GM13976 (cell line): Measurements from ENCODE around the gene ZCCHC2.

Source experiments
- DNase-seq: peaks from one replicate; pipeline ENCODE4 v3.0.0; 2012; ENCODE audit warnings: low spot score
- in situ Hi-C: fragments of 300-500 bp; cut with MboI; formaldehyde crosslinking; loops from one replicate; pipeline ENCODE4 v1.12.0; 2022; ENCODE audit warnings: low sequenced_read_pairs, mixed read lengths, inconsistent platforms; ENCODE audit not compliant: unreplicated experiment
- TF ChIP-seq, protein P1 (sequence below): IDR thresholded peaks from 2 replicates; pipeline ENCODE4 v1.5.1; 2012; ENCODE audit warnings: borderline replicate concordance, mild to moderate bottlenecking; ENCODE audit not compliant: insufficient read depth; ENCODE audit errors: extremely low read depth, missing control alignments, control extremely low read depth

Gene ZCCHC2

DNA sequence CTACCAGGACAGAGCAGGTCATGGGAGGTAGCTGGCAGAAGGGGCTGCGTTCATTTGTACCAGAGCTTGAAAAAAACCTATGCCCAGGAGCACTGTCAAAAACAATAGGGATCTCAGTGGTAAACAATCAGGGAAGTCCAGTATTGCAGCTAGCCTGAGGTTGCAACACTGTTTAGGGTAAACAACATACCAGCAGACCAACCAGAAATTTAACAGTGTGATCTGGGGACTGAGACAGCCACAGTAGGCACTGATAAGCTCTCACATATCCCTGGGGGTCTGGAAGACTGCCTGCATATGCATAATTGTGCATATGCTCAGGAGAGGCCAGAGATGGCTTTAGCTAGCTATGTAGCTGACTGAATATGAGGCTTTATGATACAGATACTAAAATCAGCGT lies 12.0 kb upstream of the ZCCHC2 start:
- in situ Hi-C loops = no loop called here
- no peak for DNase-seq
- TF ChIP-seq, protein P1, sequence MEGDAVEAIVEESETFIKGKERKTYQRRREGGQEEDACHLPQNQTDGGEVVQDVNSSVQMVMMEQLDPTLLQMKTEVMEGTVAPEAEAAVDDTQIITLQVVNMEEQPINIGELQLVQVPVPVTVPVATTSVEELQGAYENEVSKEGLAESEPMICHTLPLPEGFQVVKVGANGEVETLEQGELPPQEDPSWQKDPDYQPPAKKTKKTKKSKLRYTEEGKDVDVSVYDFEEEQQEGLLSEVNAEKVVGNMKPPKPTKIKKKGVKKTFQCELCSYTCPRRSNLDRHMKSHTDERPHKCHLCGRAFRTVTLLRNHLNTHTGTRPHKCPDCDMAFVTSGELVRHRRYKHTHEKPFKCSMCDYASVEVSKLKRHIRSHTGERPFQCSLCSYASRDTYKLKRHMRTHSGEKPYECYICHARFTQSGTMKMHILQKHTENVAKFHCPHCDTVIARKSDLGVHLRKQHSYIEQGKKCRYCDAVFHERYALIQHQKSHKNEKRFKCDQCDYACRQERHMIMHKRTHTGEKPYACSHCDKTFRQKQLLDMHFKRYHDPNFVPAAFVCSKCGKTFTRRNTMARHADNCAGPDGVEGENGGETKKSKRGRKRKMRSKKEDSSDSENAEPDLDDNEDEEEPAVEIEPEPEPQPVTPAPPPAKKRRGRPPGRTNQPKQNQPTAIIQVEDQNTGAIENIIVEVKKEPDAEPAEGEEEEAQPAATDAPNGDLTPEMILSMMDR = no peak

DNA sequence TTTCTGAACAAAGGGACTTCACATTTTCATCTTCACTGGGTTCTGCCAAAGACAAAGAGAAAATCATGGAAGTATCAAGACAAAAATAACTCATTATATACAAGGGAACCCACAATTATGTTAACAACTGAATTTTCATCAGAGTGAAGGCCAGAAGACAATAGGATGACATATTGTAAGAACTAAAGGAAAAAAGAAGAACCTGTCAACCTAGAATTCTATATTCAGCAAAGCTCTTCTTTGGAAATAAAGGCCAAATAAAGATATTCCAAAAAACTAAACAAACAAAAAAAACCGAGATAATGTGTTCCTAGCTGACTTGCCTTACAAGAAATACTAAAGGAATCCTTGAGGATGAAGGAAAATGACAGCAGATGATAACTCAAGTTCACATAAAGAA lies 10.3 kb upstream of the ZCCHC2 start:
- no peak for DNase-seq
- in situ Hi-C loops = no loop called here
- TF ChIP-seq, protein P1 = no peak

DNA sequence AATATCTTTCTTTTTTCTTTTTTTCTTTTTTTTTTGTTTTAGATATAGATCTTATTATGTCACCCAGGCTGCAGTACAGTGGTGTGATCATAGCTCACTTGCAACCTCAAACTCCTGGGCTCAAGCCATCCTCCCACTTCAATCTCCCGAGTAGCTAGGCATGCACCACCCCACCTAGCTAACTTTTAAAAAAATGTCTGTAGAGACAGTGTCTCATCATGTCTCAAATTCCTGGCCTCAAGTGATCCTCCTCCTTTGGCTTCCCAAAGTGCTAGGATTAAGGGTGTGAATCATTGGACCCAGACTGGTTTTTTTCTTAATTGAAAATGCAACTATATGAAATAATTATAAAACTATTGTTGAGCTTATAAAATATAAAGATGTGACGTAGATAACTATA lies 9.8 kb upstream of the ZCCHC2 start:
- TF ChIP-seq, protein P1 = no peak
- in situ Hi-C loops = no loop called here
- DNase-seq = no peak

DNA sequence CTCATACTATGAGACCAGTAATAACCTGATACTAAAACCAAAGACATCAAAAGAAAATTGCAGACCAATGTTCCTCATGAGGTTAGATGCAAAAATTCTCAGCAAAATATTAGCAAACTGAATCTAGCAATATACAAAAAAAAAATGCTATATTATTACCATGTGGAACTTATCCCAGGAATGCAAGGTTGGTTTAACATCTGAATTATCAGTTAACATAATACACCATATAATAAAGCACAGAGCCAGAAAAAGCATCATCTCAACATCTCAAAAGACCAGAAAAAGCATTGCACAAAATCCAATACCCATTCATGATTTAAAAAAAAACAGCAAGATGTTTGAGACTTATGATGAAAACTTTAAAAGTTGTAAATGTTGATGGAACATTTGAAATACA lies 8.3 kb upstream of the ZCCHC2 start:
- no peak for DNase-seq
- TF ChIP-seq, protein P1 = no peak
- in situ Hi-C loops = no loop called here

DNA sequence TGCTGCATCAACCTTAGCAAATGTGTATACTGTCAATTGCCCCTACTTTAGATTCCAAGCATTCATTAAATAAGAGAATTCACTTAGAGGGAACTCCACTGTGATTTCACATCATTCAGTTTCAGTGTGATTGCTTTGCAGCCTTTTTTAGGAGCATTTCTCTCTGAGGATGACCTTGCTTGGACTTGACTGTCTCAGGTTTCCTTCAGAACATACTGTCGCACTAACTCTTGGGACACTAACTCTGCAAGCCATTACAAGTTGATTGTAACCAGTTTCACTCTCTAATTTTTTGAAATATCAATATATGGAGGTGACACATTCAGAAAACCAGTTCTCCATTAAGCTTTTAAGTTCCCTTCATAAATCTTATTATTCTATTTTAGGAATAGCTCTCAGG lies 6.6 kb upstream of the ZCCHC2 start:
- DNase-seq = no peak
- TF ChIP-seq, protein P1 = no peak
- in situ Hi-C loops = no loop called here

DNA sequence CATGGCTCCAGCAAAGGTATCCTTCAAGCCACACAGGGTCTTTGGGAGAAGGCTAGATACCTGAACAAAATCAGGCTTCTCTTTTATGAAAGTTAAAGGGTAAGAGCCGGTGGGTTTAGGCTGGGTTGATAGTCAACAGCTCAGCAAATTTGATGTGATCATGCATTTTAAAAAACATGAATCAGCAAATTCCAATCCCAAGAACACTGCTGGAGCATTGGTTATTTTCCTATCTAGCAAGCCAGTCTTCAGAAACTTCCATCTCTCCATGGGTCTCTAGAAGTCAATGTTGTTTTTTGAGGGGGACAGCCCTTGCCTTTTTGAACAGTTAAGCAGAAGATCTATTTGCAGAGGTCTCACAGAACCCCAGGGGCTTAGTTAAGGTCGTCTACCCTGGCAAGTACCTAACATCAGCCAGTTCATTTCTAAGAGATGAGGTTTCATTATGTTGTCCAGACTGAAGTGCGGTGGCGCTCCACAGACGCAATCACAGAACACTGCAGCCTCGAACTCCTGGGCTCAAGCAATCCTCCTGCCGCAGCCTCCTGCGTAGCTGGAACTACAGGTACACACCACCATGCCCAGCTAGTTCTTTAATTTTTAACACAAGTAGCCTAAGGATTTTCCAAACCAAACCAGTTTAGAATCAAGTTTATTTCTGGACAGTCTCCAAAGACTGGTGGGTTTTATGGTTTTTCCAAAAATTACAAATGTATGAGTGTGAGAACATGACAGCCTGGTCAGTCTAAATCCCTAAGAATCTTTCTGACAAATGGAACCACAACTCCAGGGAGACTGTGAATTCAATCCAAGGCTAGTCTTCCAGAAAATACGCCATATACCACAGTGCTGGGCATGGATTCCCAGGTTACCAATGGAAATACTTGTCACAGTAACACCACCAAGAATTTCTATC lies 4.1 kb upstream of the ZCCHC2 start:
- DNase-seq = no peak
- TF ChIP-seq, protein P1 = no peak
- in situ Hi-C loops = no loop called here
